ENCODE results near the gene NUAK1. TPM values are rescaled to one million over a fixed set of nuclear protein-coding genes. Genes with fewer than 3 reads are reported as not detected.

The NUAK1 gene
- total RNA-seq, 1 donor from 2014 or later = 23.4 TPM

DNA sequence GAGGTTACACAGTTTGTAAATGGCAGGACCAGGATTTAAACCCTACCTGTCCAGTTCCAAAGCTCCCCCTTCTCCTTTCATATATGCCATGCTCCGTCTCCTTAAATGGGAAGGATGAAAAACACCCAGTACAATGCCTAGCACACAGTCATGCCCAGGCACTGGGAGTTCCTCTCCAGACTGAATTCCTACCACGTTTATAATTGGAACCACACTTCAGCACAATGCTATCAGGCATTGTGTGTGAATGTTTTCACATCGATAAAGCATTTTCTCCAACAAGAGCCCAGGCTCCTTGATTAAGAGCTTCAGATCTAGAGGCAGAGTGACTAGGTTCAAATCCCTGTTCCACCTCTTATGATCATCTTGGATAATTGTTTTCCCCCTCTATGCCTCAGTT lies 2.7 kb upstream of the NUAK1 start:
- H3K27me3 Mint-ChIP-seq (ENCODE audit: low read depth) = no peaks in the 10 kb centered on the region
- no peaks in the 10 kb centered on the region for H3K9me3 Mint-ChIP-seq
- TF ChIP-seq, protein P1, sequence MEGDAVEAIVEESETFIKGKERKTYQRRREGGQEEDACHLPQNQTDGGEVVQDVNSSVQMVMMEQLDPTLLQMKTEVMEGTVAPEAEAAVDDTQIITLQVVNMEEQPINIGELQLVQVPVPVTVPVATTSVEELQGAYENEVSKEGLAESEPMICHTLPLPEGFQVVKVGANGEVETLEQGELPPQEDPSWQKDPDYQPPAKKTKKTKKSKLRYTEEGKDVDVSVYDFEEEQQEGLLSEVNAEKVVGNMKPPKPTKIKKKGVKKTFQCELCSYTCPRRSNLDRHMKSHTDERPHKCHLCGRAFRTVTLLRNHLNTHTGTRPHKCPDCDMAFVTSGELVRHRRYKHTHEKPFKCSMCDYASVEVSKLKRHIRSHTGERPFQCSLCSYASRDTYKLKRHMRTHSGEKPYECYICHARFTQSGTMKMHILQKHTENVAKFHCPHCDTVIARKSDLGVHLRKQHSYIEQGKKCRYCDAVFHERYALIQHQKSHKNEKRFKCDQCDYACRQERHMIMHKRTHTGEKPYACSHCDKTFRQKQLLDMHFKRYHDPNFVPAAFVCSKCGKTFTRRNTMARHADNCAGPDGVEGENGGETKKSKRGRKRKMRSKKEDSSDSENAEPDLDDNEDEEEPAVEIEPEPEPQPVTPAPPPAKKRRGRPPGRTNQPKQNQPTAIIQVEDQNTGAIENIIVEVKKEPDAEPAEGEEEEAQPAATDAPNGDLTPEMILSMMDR (IDR thresholded peaks at IDR 0.05; ENCODE audit: unreplicated experiment) = no peak
- peaks cover 2% of the 10 kb centered on the region for H3K36me3 Mint-ChIP-seq
- peak overlapping the region; percentile 41 for H3K27ac Mint-ChIP-seq
- H3K4me1 Mint-ChIP-seq = peaks cover 71% of the 10 kb centered on the region
- peak overlapping the region; percentile 53 for H3K4me3 Mint-ChIP-seq
- DNase-seq (ENCODE audit: low spot score in 2 of 2, unreplicated experiment in 2 of 2) = no peak

DNA sequence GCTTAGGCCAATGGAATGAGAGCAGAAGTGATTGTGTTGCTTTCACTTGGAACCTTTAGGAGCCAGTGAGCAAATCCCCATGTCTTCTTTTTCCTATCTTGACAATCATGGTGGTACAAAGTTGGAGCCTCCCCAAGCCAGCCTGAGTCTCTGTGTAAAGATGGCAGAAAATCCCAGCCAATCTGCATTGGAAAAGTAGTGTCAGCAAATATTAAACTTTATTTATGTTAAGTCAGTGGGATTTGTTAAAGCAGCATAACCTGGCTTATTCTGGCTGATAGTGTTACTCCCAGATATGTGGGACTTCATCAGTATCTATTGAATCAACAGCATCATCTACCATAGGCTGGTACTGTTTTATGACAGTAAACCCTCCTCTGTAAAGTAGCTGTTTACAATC lies 2.2 kb upstream of the NUAK1 start:
- TF ChIP-seq, protein P1 (IDR thresholded peaks at IDR 0.05; ENCODE audit: unreplicated experiment) = no peak
- Mint-ChIP-seq H3K9me3 (no peaks in the 10 kb centered on the region), H3K4me1 (peaks cover 74% of the 10 kb centered on the region), H3K4me3 (peak overlapping the region; percentile 71), H3K36me3 (peaks cover 2% of the 10 kb centered on the region), H3K27me3 (ENCODE audit: low read depth) (no peaks in the 10 kb centered on the region), H3K27ac (peak overlapping the region; percentile 93)
- no peak for DNase-seq (ENCODE audit: low spot score in 2 of 2, unreplicated experiment in 2 of 2)

DNA sequence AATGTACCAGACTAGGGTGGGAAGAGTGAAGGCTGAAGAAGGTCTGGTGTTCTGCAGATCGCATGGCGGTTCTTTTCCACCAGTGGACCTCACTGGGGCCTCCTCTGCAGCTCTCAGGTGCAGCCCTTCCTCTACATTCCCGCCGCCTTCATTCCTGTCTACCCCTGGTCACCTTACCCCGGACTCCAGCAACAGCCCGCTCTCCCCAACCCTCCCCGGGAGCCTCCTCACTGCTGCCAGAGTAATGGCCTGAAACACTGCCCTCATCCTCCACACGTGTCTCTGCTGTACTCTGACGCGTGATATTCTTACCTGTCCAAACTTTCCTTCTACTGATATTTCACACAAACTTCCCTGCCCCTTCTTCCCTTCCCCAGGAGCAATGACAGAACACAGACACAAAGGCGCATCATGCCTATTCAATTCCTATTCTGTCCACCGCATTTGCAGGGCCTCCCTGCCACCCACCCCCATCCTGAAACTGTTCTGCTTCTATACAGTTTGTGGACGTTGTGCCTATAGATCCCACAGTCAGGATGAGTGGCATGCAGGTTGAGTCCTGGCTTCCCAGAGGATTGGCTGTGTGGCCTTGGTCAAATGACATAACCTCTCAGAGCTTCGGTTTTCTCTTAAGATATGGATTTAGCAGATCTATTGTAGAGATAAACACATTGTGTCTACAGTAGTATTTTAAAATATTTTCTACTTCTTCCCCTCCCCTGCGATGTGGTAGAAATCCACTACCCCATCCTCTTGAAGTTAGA lies 1.7 kb upstream of the NUAK1 start:
- Mint-ChIP-seq H3K27ac (peak overlapping the region; percentile 93), H3K27me3 (ENCODE audit: low read depth) (no peaks in the 10 kb centered on the region), H3K4me3 (peak overlapping the region; percentile 71), H3K4me1 (peaks cover 73% of the 10 kb centered on the region), H3K36me3 (peaks cover 2% of the 10 kb centered on the region), H3K9me3 (no peaks in the 10 kb centered on the region)
- DNase-seq (ENCODE audit: low spot score in 2 of 2, unreplicated experiment in 2 of 2) = no peak
- TF ChIP-seq, protein P1 (IDR thresholded peaks at IDR 0.05; ENCODE audit: unreplicated experiment) = no peak

GRCh38 chr12:106139422-106140171 lies 843 bp upstream of the NUAK1 start:
- H3K9me3 Mint-ChIP-seq = no peaks in the 10 kb centered on the region

DNA sequence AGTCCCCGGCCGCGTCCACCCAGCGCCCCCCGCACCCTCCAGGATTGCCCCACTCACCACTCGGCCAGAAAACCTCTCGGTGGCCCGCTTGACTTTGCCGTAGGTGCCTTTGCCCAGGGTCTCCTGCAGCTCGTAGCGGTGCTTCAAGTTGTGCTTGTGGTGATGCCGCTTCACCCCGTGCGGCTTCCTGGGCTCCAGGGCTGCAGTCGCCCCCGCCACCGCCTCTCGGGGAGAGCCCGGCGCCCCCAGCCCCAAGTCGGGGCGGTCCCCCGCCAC lies 459 bp downstream of the NUAK1 start:
- peaks cover 2% of the 10 kb centered on the region for H3K36me3 Mint-ChIP-seq
- peak in 1 of 2 experiments; percentile 60 for DNase-seq (ENCODE audit: low spot score in 2 of 2, unreplicated experiment in 2 of 2)

More at GRCh38 chr12:106139422-106140171, 843 bp upstream of the NUAK1 start:
- peak overlapping the region; percentile 93 for H3K27ac Mint-ChIP-seq
- H3K4me3 Mint-ChIP-seq = peak overlapping the region; percentile 71
- H3K4me1 Mint-ChIP-seq = peaks cover 73% of the 10 kb centered on the region
- peaks cover 2% of the 10 kb centered on the region for H3K36me3 Mint-ChIP-seq
- TF ChIP-seq, protein P1 (IDR thresholded peaks at IDR 0.05; ENCODE audit: unreplicated experiment) = no peak
- peak; percentile 49 to 73 for DNase-seq (ENCODE audit: low spot score in 2 of 2, unreplicated experiment in 2 of 2)
- no peaks in the 10 kb centered on the region for H3K27me3 Mint-ChIP-seq (ENCODE audit: low read depth)

More for the DNA sequence above, 459 bp downstream of the NUAK1 start:
- H3K27ac Mint-ChIP-seq = peak overlapping the region; percentile 90
- no peaks in the 10 kb centered on the region for H3K27me3 Mint-ChIP-seq (ENCODE audit: low read depth)
- peak overlapping the region; percentile 87 for H3K4me3 Mint-ChIP-seq
- TF ChIP-seq, protein P1 (IDR thresholded peaks at IDR 0.05; ENCODE audit: unreplicated experiment) = no peak
- no peaks in the 10 kb centered on the region for H3K9me3 Mint-ChIP-seq
- H3K4me1 Mint-ChIP-seq = peaks cover 74% of the 10 kb centered on the region
